ENCODE measurements around the gene LHFPL4. TPM values are rescaled to one million over a fixed set of nuclear protein-coding genes. Genes with fewer than 3 reads are reported as not detected.

LHFPL4 gene
- not detected in 2 replicates for total RNA-seq

DNA sequence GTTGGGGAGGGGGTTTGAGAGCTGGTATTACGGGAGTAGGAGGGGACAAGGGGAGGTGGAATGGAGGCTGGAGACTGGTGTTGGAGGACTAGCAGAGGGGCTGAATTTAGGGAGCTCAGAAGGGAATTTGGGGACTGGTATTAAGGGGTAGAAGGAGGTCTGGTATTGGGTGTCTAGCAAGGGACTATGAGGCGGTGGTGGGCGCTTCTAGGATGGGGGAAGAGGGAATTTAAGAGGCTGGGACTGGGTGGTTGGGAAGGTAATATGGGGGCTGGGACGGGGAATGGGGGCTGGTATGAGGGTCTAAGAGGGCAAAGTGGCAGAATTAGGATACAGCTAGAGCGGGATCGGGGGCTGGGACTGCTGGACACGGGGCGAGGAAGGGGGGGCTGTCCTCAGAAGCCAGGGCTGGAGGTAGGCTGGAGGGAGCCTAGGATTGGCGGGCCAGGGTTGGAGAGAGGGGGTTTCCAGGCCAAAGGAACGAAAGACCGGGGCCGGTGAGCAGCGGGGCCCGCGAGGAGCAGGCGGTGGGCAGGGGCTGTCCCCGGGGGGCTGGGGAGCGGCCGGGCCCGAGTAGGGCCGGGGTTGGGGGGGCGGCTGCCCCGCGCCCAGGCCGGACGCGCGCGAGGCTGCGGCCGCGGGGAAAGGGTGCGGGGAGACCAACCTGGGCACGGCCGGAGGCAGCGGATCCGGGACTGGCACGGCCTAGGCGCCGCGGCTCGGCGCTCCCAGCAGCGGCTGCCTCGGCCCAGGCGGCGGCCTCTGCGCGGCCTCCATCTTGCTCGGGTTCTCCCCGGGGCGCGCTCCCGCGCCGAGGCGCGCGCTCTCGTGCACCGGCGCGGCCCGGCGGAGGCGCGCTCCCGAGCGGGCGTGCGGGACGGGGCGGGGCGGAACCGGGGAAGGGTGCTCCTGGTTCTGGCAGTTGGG is at the start of gene LHFPL4:
Gene LHFPL4 (minus strand): TSS at position 802 of the 927 bp plus-strand sequence. CDS start 1,143 bp downstream, outside the sequence.

Other genes starting within 250 kb of the LHFPL4 start
- gene THUMPD3, start 190.8 kb downstream of the LHFPL4 start, total RNA-seq, result 10.3 and 14.1 TPM in 2 replicates
- 42.9 and 46.2 TPM in 2 replicates for gene SETD5, start 156.2 kb downstream of the LHFPL4 start, total RNA-seq
- gene MTMR14, start 95.7 kb upstream of the LHFPL4 start, total RNA-seq, result 23.8 and 26.5 TPM in 2 replicates
- not detected in 2 replicates for gene CPNE9, start 150.0 kb upstream of the LHFPL4 start, total RNA-seq
- gene BRPF1, start 177.9 kb upstream of the LHFPL4 start, total RNA-seq, result 9.6 and 17.3 TPM in 2 replicates
- gene OGG1, start 196.1 kb upstream of the LHFPL4 start, total RNA-seq, result 9.2 and 16.7 TPM in 2 replicates
- gene CAMK1, start 216.1 kb upstream of the LHFPL4 start, total RNA-seq, result 25.1 and 30.7 TPM in 2 replicates
- gene TADA3, start 238.7 kb upstream of the LHFPL4 start, total RNA-seq, result 72.1 and 81.6 TPM in 2 replicates
- 222 and 227 TPM in 2 replicates for gene ARPC4, start 239.3 kb upstream of the LHFPL4 start, total RNA-seq